MM.1S (cell line): ENCODE results near the gene MALRD1.

ENCODE experiments used
- EZH2 ChIP-seq: fragments of 300-600 bp; sonication (generic); optimal IDR thresholded peaks from 2 replicates; pipeline ENCODE3; 2017; ENCODE audit warnings: low read depth, mild to moderate bottlenecking, antibody characterized with exemption, low read length, mixed read lengths
- EZH2phosphoT487 ChIP-seq: fragments of 300-600 bp; sonication (generic); IDR thresholded peaks from 2 replicates; pipeline ENCODE4 v1.6.1; 2018; ENCODE audit warnings: antibody characterized with exemption, low read length
- TF ChIP-seq, protein P1 (sequence below): fragments of 300-600 bp; sonication (generic); IDR thresholded peaks from 2 replicates; pipeline ENCODE4 v1.5.1; 2016; ENCODE audit warnings: antibody characterized with exemption, low read length, mixed read lengths

- TF ChIP-seq, protein P1, sequence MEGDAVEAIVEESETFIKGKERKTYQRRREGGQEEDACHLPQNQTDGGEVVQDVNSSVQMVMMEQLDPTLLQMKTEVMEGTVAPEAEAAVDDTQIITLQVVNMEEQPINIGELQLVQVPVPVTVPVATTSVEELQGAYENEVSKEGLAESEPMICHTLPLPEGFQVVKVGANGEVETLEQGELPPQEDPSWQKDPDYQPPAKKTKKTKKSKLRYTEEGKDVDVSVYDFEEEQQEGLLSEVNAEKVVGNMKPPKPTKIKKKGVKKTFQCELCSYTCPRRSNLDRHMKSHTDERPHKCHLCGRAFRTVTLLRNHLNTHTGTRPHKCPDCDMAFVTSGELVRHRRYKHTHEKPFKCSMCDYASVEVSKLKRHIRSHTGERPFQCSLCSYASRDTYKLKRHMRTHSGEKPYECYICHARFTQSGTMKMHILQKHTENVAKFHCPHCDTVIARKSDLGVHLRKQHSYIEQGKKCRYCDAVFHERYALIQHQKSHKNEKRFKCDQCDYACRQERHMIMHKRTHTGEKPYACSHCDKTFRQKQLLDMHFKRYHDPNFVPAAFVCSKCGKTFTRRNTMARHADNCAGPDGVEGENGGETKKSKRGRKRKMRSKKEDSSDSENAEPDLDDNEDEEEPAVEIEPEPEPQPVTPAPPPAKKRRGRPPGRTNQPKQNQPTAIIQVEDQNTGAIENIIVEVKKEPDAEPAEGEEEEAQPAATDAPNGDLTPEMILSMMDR, result no peak
- TF ChIP-seq EZH2phosphoT487 (no peak), EZH2 (no peak)
These were observed 199.2 kb downstream of the MALRD1 start for GRCh38 chr10:19247843-19248242.
